Peyer's patch (tissue), 4 donors: ENCODE data around the gene ZNF337. TPM values are rescaled to one million over a fixed set of nuclear protein-coding genes. Genes with fewer than 3 reads are reported as not detected.
"Not testable (repeated sequence)": the region's sequence is repeated elsewhere in the genome, so short reads cannot be mapped to it uniquely, and the experiment has no call there.

Source experiments
- DNase-seq, 3 donors: peaks; one replicate each; pipeline ENCODE4 v3.0.0-alpha.2; 2017 to 2019
- H3K27ac ChIP-seq, 4 donors: fragments of 200-600 bp; sonication (generic); one replicate each; pipeline ENCODE4 v1.5.1; 2016 to 2019
- H3K27me3 ChIP-seq, 2 donors: fragments of 200-600 bp; sonication (generic); one replicate each; pipeline ENCODE4 v1.5.1; 2019
- H3K36me3 ChIP-seq, 3 donors: fragments of 200-600 bp; sonication (generic); one replicate each; pipeline ENCODE4 v1.5.1; 2016 to 2019
- H3K4me1 ChIP-seq, 4 donors: fragments of 200-600 bp; sonication (generic); one replicate each; pipeline ENCODE4 v1.5.1; 2016 to 2019
- H3K4me3 ChIP-seq, 4 donors: fragments of 200-600 bp; sonication (generic); 1 replicate in 3 of 4; 2 replicates in 1 of 4; pipeline ENCODE4 v1.5.1; 2016 to 2019; ENCODE audit warnings: mild to moderate bottlenecking in 1 of 4
- H3K9me3 ChIP-seq, 4 donors: fragments of 200-600 bp; sonication (generic); one replicate each; pipeline ENCODE4 v1.5.1; 2016 to 2019; ENCODE audit warnings: mild to moderate bottlenecking in 1 of 4
- CTCF ChIP-seq, 6 experiments: fragments of 450-650 bp in 4 of 6; fragments of 200-600 bp in 2 of 6; sonication (generic) in 1 of 6; IDR thresholded peaks; one replicate each; pipeline ENCODE4 v1.5.1; 2017 to 2019; ENCODE audit warnings: antibody characterized with exemption in 6 of 6, mild to moderate bottlenecking in 3 of 6, moderate library complexity in 1 of 6
- POLR2A ChIP-seq, 2 donors: fragments of 450-650 bp; IDR thresholded peaks; one replicate each; pipeline ENCODE4 v1.5.1; 2017; ENCODE audit warnings: antibody characterized with exemption in 2 of 2, mild to moderate bottlenecking in 2 of 2, moderate library complexity in 2 of 2
- total RNA-seq, 4 donors: library from RNA; depleted of rRNA; stranded (reverse); fragments of >200 nt; gene quantifications; one replicate each; pipeline ENCODE4 v1.1.0, GENCODE V29; 2016

ZNF337 gene
- total RNA-seq, 4 donors from 2014 or later, result 7.9 to 18.1 (median 17.6) TPM

GRCh38 chr20:25720285-25720684, 23.6 kb upstream of the ZNF337 start:
- Histone ChIP-seq H3K9me3 (no peaks in the 10 kb centered on the region), H3K27me3 (no peaks in the 10 kb centered on the region), H3K27ac (no peak overlapping the region), H3K4me3 (no peak overlapping the region), H3K4me1 (no peaks in the 10 kb centered on the region), H3K36me3 (no peaks in the 10 kb centered on the region)
- no peak for TF ChIP-seq CTCF (IDR thresholded peaks at IDR 0.05)
- no peak for TF ChIP-seq POLR2A (IDR thresholded peaks at IDR 0.05)
- DNase-seq, result no peak

DNA sequence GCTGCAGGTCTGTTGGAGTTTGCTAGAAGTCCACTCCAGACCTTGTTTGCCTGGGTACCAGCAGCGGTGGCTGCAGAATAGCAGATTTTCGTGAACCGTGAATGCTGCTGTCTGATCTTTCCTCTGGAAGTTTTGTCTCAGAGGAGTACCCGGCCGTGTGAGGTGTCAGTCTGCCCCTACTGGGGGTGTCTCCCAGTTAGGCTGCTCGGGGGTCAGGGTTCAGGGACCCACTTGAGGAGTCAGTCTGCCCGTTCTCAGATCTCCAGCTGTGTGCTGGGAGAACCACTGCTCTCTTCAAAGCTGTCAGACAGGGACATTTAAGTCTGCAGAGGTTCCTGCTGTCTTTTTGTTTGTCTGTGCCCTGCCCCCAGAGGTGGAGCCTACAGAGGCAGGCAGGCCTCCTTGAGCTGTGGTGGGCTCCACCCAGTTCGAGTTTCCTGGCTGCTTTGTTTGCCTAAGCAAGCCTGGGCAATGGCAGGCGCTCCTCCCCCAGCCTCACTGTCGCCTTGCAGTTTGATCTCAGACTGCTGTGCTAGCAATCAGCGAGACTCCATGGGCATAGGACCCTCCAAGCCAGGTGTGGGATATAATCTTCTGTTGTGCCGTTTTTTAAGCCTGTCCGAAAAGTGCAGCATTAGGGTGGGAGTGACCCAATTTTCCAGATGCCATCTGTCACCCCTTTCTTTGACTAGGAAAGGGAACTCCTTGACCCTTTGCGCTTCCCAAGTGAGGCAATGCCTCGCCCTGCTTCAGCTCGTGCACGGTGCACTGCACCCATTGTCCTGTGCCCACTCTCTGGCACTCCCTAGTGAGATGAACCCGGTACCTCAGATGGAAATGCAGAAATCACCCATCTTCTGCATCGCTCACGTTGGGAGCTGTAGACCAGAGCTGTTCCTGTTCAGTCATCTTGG, 22.5 kb upstream of the ZNF337 start:
- not testable (repeated sequence) for H3K4me1 ChIP-seq, DNase-seq, H3K9me3 ChIP-seq, H3K27me3 ChIP-seq, H3K36me3 ChIP-seq, H3K27ac ChIP-seq, H3K4me3 ChIP-seq

DNA sequence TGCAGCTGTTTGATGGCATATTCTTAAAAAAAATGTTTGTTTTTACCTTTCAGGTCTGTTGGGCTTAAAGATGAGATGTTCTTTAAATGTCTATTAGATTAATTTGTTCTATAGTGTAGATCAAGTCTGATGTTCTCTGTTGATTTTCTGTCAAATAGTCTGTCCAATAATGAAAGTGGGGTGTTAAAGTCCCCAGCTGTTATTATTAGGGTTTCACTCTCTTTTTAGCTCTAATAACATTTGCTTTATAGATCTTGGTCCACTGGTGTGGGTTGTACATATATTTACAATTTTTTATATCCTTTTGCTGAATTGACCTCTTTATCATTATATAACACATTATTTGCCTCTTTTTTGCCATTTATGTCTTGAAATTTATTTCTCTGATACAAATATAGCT, 11.0 kb upstream of the ZNF337 start:
- no peaks in the 10 kb centered on the region for H3K9me3 ChIP-seq
- DNase-seq, result no peak
- no peak overlapping the region for H3K27ac ChIP-seq
- no peak overlapping the region for H3K4me3 ChIP-seq
- H3K4me1 ChIP-seq, result no peaks in the 10 kb centered on the region
- H3K36me3 ChIP-seq, result no peaks in the 10 kb centered on the region
- no peaks in the 10 kb centered on the region for H3K27me3 ChIP-seq
- TF ChIP-seq POLR2A (IDR thresholded peaks at IDR 0.05) (no peak), CTCF (IDR thresholded peaks at IDR 0.05) (no peak)

GRCh38 chr20:25706793-25707192, 10.1 kb upstream of the ZNF337 start:
- Histone ChIP-seq H3K4me3 (no peak overlapping the region), H3K27ac (no peak overlapping the region), H3K27me3 (no peaks in the 10 kb centered on the region), H3K36me3 (no peaks in the 10 kb centered on the region), H3K9me3 (no peaks in the 10 kb centered on the region), H3K4me1 (no peaks in the 10 kb centered on the region)
- no peak for DNase-seq
- TF ChIP-seq POLR2A (IDR thresholded peaks at IDR 0.05), result no peak
- TF ChIP-seq CTCF (IDR thresholded peaks at IDR 0.05), result no peak

DNA sequence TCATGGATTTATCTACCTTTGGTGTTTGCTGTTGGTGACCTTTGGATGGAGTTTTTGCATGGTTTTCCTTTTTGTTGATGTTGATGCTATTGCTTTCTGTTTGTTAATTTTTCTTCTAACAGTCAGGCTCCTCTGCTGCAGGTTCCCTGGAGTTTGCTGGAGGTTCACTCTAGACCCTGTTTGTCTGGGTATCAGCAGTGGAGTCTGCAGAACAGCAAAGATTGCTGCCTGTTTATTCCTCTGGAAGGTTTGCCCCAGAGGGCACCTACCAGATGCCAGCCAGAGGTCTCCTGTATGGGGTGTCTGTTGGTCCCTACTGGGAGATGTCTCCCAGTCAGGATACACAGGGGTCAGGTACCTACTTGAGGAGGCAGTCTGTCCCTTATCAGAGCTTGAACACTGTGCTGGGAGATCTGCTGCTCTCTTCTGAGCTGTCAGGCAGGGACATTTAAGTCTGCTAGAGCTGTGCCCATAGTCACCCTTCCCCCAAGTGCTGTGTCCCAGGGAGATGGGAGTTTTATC, 9.2 kb upstream of the ZNF337 start:
- TF ChIP-seq CTCF (IDR thresholded peaks at IDR 0.05), result no peak
- no peak for TF ChIP-seq POLR2A (IDR thresholded peaks at IDR 0.05)
- Histone ChIP-seq H3K27me3 (no peaks in the 10 kb centered on the region), H3K4me3 (no peak overlapping the region), H3K27ac (no peak overlapping the region), H3K9me3 (no peaks in the 10 kb centered on the region), H3K36me3 (no peaks in the 10 kb centered on the region), H3K4me1 (no peaks in the 10 kb centered on the region)
- DNase-seq, result no peak

GRCh38 chr20:25704303-25704702, 7.7 kb upstream of the ZNF337 start:
- not testable (repeated sequence) for H3K4me3 ChIP-seq, DNase-seq

GRCh38 chr20:25700835-25701234, 4.2 kb upstream of the ZNF337 start:
- H3K4me3 ChIP-seq, H3K27me3 ChIP-seq, H3K27ac ChIP-seq, DNase-seq, H3K4me1 ChIP-seq, H3K9me3 ChIP-seq, H3K36me3 ChIP-seq: not testable (repeated sequence)

More at GRCh38 chr20:25704303-25704702, 7.7 kb upstream of the ZNF337 start:
- H3K9me3 ChIP-seq, H3K27ac ChIP-seq, H3K27me3 ChIP-seq, H3K4me1 ChIP-seq, H3K36me3 ChIP-seq: not testable (repeated sequence)
